Calu3 (cell line): ENCODE results near the gene HRH2. TPM values are rescaled to one million over a fixed set of nuclear protein-coding genes. Genes with fewer than 3 reads are reported as not detected.

ENCODE experiments used
- BruUV-seq: library from RNA; stranded (reverse); fragments of 400-500 nt; replicated peaks from 2 replicates; lab custom pipeline; 2021; lab: Mats Ljungman, UMichigan
- CTCF ChIA-PET: fragments of 300-600 bp; sonication (Branson Sonifier 250); formaldehyde crosslinking; loops from one replicate; lab custom pipeline; 2022; ENCODE audit warnings: antibody characterized with exemption; lab: Charles Lee
- DNase-seq: peaks from one replicate; pipeline ENCODE4 v3.0.0; 2022
- H3K27ac Mint-ChIP-seq: one replicate; pipeline ENCODE4 v1.8.0; 2022; ENCODE audit warnings: mixed read lengths; ENCODE audit not compliant: unreplicated experiment
- H3K27me3 Mint-ChIP-seq: one replicate; pipeline ENCODE4 v1.8.0; 2022; ENCODE audit warnings: mixed read lengths; ENCODE audit not compliant: unreplicated experiment
- H3K36me3 Mint-ChIP-seq: one replicate; pipeline ENCODE4 v1.8.0; 2022; ENCODE audit warnings: mild to moderate bottlenecking, moderate library complexity, mixed read lengths; ENCODE audit not compliant: insufficient read depth, unreplicated experiment
- H3K4me1 Mint-ChIP-seq: one replicate; pipeline ENCODE4 v1.8.0; 2022; ENCODE audit warnings: mild to moderate bottlenecking, low read depth, mixed read lengths; ENCODE audit not compliant: unreplicated experiment
- H3K4me3 Mint-ChIP-seq: one replicate; pipeline ENCODE4 v1.8.0; 2022; ENCODE audit warnings: mild to moderate bottlenecking, low read depth, moderate library complexity, mixed read lengths; ENCODE audit not compliant: unreplicated experiment
- H3K9me3 Mint-ChIP-seq: one replicate; pipeline ENCODE4 v1.8.0; 2022; ENCODE audit warnings: low read depth, mixed read lengths; ENCODE audit not compliant: unreplicated experiment
- intact Hi-C: fragments of 100-400 bp; cut with micrococcal nuclease; formaldehyde crosslinking; loops from one replicate; pipeline ENCODE4 v1.10.0; 2022; ENCODE audit not compliant: unreplicated experiment
- total RNA-seq: library from RNA; stranded (reverse); gene quantifications from 2 replicates; pipeline ENCODE4 v1.2.3, GENCODE V29; 2022
- TF ChIP-seq, protein P1 (sequence below): fragments of 200-600 bp; IDR thresholded peaks from one replicate; pipeline ENCODE4 v1.8.0; 2022; ENCODE audit warnings: antibody characterized with exemption; ENCODE audit not compliant: unreplicated experiment

The HRH2 gene
- total RNA-seq, 1 experiment from 2014 or later = not detected

DNA sequence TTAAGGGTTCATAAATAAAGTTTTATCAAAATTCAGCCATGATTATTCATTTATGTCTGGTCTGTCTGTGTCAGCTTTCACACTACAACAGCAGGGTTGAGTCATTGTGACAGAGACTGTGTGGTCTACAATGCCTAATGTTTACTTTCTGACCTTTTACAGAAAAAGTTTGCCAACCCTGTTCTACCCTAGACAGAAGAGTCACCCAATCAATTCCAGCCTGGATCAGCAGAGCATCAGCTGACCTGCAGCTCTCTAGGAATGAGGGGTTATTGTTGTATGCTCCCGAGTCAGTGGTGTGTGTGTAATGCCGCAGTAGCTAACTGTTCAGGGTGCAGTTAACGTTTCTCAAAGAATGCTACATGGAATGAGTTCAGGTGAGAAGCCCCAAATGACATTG is 87.3 kb downstream of the HRH2 start:
- Mint-ChIP-seq H3K27ac (no peak overlapping the region), H3K27me3 (peaks cover 80% of the 10 kb centered on the region), H3K4me1 (no peaks in the 10 kb centered on the region), H3K9me3 (no peaks in the 10 kb centered on the region), H3K4me3 (no peak overlapping the region), H3K36me3 (no peaks in the 10 kb centered on the region)
- DNase-seq = no peak
- BruUV-seq = no TSS peak
- CTCF ChIA-PET = no interaction called here
- intact Hi-C loops = no loop called here
- TF ChIP-seq, protein P1, sequence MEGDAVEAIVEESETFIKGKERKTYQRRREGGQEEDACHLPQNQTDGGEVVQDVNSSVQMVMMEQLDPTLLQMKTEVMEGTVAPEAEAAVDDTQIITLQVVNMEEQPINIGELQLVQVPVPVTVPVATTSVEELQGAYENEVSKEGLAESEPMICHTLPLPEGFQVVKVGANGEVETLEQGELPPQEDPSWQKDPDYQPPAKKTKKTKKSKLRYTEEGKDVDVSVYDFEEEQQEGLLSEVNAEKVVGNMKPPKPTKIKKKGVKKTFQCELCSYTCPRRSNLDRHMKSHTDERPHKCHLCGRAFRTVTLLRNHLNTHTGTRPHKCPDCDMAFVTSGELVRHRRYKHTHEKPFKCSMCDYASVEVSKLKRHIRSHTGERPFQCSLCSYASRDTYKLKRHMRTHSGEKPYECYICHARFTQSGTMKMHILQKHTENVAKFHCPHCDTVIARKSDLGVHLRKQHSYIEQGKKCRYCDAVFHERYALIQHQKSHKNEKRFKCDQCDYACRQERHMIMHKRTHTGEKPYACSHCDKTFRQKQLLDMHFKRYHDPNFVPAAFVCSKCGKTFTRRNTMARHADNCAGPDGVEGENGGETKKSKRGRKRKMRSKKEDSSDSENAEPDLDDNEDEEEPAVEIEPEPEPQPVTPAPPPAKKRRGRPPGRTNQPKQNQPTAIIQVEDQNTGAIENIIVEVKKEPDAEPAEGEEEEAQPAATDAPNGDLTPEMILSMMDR = no peak

DNA sequence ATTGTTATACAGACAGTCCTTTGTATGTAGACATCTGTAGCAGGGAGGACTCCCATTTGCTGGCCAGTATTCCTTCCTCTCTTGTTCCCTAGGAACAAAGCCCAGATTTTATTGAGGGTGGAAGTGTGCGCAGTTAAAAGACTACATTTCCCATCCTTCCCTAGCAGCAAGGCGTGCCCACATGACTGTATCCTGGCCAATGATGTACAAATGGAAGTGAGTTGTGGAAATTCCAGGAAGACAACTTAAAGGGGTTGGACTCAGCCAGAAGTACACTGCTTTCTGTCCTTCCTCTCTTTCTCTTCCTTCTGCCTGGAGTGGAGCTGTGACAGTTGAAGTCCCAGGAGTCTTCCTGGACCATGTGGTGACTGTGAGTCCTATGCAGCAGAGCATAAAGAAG is 89.0 kb downstream of the HRH2 start:
- no peak for DNase-seq
- no peaks in the 10 kb centered on the region for H3K9me3 Mint-ChIP-seq
- no peaks in the 10 kb centered on the region for H3K36me3 Mint-ChIP-seq
- H3K4me1 Mint-ChIP-seq = no peaks in the 10 kb centered on the region
- TF ChIP-seq, protein P1 = no peak
- no peak overlapping the region for H3K4me3 Mint-ChIP-seq
- no peak overlapping the region for H3K27ac Mint-ChIP-seq
- intact Hi-C loops = no loop called here
- BruUV-seq = no TSS peak
- H3K27me3 Mint-ChIP-seq = peaks cover 73% of the 10 kb centered on the region
- CTCF ChIA-PET = no interaction called here

DNA sequence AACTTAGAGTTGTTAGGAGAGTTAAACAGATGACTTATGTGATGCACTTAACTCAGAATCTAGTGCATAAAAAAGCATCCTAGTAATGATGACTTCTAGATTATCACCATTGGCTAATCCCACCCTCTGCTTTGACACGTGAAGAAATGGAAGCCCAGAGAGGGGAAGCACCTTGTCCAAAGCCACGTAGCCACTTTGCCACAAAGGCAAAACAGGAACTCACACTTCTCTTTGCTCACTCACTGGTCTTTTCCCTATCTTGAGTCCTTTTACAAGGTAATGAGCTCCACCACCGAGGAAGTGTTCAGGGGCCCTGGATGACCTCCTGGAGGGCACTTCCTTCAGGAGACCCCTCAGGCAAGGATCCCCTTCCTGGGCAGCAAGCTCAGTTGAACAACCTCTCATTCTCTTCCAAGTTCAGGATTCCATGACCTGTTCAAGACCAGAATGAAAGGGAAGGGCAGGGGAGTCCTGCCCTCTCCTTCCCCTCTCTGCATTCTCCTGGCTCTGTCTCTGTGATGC is 89.7 kb downstream of the HRH2 start:
- BruUV-seq = no TSS peak
- no peaks in the 10 kb centered on the region for H3K9me3 Mint-ChIP-seq
- peaks cover 73% of the 10 kb centered on the region for H3K27me3 Mint-ChIP-seq
- intact Hi-C loops = no loop called here
- H3K4me3 Mint-ChIP-seq = no peak overlapping the region
- TF ChIP-seq, protein P1 = no peak
- DNase-seq = no peak
- CTCF ChIA-PET = no interaction called here
- no peaks in the 10 kb centered on the region for H3K4me1 Mint-ChIP-seq
- H3K36me3 Mint-ChIP-seq = no peaks in the 10 kb centered on the region
- H3K27ac Mint-ChIP-seq = no peak overlapping the region

DNA sequence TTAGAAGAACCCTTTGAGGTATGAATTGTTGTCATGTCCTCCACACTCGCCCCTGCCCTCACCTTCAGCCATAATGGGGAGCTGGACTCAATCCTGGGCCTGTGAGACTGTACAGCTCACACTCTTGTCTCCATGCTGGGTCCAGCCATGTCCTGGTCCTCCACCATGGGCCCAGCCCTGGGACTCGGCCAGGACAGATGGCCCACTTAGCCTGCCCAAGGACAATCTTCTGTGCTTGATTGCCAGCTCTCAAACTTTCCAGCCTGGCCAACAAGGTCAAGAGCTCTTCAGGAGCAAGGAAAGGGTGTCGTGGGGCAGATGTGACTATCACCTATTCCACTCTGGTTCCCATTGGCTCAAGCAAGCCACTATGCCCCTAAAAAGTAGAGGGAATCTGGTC is 90.8 kb downstream of the HRH2 start:
- no peak for DNase-seq
- no peaks in the 10 kb centered on the region for H3K4me1 Mint-ChIP-seq
- peaks cover 73% of the 10 kb centered on the region for H3K27me3 Mint-ChIP-seq
- BruUV-seq = no TSS peak
- H3K9me3 Mint-ChIP-seq = no peaks in the 10 kb centered on the region
- TF ChIP-seq, protein P1 = no peak
- intact Hi-C loops = no loop called here
- CTCF ChIA-PET = interaction anchor here (0.6 kb wide), 1 partner anchor 19 kb away, joined by 5 read pairs; no protein-coding TSS in a partner anchor
- no peaks in the 10 kb centered on the region for H3K36me3 Mint-ChIP-seq
- H3K27ac Mint-ChIP-seq = no peak overlapping the region
- H3K4me3 Mint-ChIP-seq = no peak overlapping the region
